Heart left ventricle (tissue), 16 donors: ENCODE data around the gene ZNF503. TPM values are rescaled to one million over a fixed set of nuclear protein-coding genes. Genes with fewer than 3 reads are reported as not detected.
A peak's percentile ranks its signal among the peaks of the same experiment; 100 is the strongest.

Source experiments
- ATAC-seq, 4 donors: fragments of 200-7000 bp; cut with Tn5 transposase; one replicate each; pipeline ENCODE4 v1.9.1; 2020 to 2022; ENCODE audit warnings: moderate library complexity in 4 of 4, mild to moderate bottlenecking in 3 of 4, moderate number of reproducible peaks in 1 of 4
- DNase-seq, 5 donors: peaks; one replicate each; pipeline ENCODE4 v3.0.0-alpha.2; 2020
- H3K27ac ChIP-seq, 12 donors: fragments of 200-600 bp; sonication (generic) in 4 of 12; one replicate each; pipeline versions ENCODE4 v1.5.0 to v1.8.0; 2016 to 2022; ENCODE audit warnings: mild to moderate bottlenecking in 2 of 12
- H3K27me3 ChIP-seq, 9 donors: fragments of 200-600 bp; sonication (generic) in 2 of 9; one replicate each; pipeline versions ENCODE4 v1.5.1 to v1.8.0; 2016 to 2022; ENCODE audit warnings: mild to moderate bottlenecking in 3 of 9
- H3K36me3 ChIP-seq, 9 donors: fragments of 200-600 bp; sonication (generic) in 2 of 9; one replicate each; pipeline versions ENCODE4 v1.5.0 to v1.8.0; 2018 to 2022; ENCODE audit warnings: mild to moderate bottlenecking in 2 of 9
- H3K4me1 ChIP-seq, 12 donors: fragments of 200-600 bp; sonication (generic) in 4 of 12; one replicate each; pipeline versions ENCODE4 v1.5.0 to v1.8.0; 2016 to 2022; ENCODE audit warnings: mild to moderate bottlenecking in 3 of 12
- H3K4me3 ChIP-seq, 12 donors: fragments of 200-600 bp; sonication (generic) in 4 of 12; one replicate each; pipeline versions ENCODE4 v1.5.0 to v1.8.0; 2017 to 2022; ENCODE audit warnings: mild to moderate bottlenecking in 9 of 12, moderate library complexity in 4 of 12
- H3K9me3 ChIP-seq, 12 donors: fragments of 200-600 bp; sonication (generic) in 4 of 12; one replicate each; pipeline versions ENCODE4 v1.5.0 to v1.8.0; 2016 to 2022; ENCODE audit warnings: mild to moderate bottlenecking in 1 of 12
- POLR2A ChIP-seq, 2 donors: fragments of 450-650 bp; IDR thresholded peaks; one replicate each; pipeline ENCODE4 v1.6.1; 2017; ENCODE audit warnings: antibody characterized with exemption in 2 of 2, mild to moderate bottlenecking in 2 of 2, moderate library complexity in 2 of 2
- WGBS, 4 donors: extraction: QIAGEN DNeasy Blood & Tissue Kit in 2 of 4; methylation state at CpG; one replicate each; pipeline versions ENCODE4 v1.1.5 to v1.1.7; 2013 to 2018; 5-methylcytosine and 5-hydroxymethylcytosine counted together
- intact Hi-C, 10 donors: fragments of 100-400 bp; cut with DNase I; formaldehyde crosslinking; loops; one replicate each; pipeline versions ENCODE4 v1.11.1 to v1.14.2; 2022
- polyA plus RNA-seq, 2 donors: library from polyadenylated mRNA; stranded (reverse); fragments of 200-250 nt; gene quantifications; one replicate each; pipeline ENCODE4 v1.2.3, GENCODE V29; 2013
- total RNA-seq, 9 donors: library from RNA; depleted of rRNA in 2 of 9; stranded (reverse); fragments of >200 nt in 2 of 9; fragmentation: NEBNext Ultra II Directional in 3 of 9; extraction: Animal tissue kit (Norgen Biotek cat#: 25700) in 3 of 9; gene quantifications; one replicate each; pipeline versions ENCODE4 v1.1.0 to v1.2.4, GENCODE V29; 2016 to 2023
- TF ChIP-seq, protein P1 (sequence below), 12 donors: fragments of 200-600 bp; sonication (generic) in 4 of 12; IDR thresholded peaks; one replicate each; pipeline versions ENCODE4 v1.5.0 to v1.8.0; 2018 to 2022; ENCODE audit warnings: antibody characterized with exemption in 12 of 12, mild to moderate bottlenecking in 5 of 12
- donor health status: ischemic (EF 13 %, LVEDD 7.1; RV severe dilation, severe dysfunction).
- donor health status: healthy with polysubstance abuse.
- donor health status: DM: no; HTN: yes; CAD: no.
- donor health status: DM: no; HTN: no; CAD: no.
- donor health status: ischemic (EF 25% LVEDD 6.9; RV normal size, moderate dysfunction).
- donor health status: ischemic (EF 25% LVEDD 5.7; RV mildly dilated, moderate dysfunction).
- donor health status: healthy.
- donor health status: DM: yes; HTN: yes; CAD: no.
- donor health status: ischemic (EF 35%, LVEDD 5.7; RV mildly dilated, moderate dysfunction).
- donor health status: nonischemic (EF 11% LVEDD 7.7; RV severe dilation, severe dysfunction).
- donor health status: DM: yes; HTN: yes; CAD: no.
- donor health status: PGD.
- donor health status: ischemic (EF 29% LVEDD 5.4; RV normal size, mild dysfunction).
- donor health status: nonischemic (EF 23%, LVEDD 6.1; RV moderate dilation, normal function).

The ZNF503 gene
- total and polyA plus RNA-seq, 11 donors = 3.4 to 8.6 (median 7.1) TPM

DNA sequence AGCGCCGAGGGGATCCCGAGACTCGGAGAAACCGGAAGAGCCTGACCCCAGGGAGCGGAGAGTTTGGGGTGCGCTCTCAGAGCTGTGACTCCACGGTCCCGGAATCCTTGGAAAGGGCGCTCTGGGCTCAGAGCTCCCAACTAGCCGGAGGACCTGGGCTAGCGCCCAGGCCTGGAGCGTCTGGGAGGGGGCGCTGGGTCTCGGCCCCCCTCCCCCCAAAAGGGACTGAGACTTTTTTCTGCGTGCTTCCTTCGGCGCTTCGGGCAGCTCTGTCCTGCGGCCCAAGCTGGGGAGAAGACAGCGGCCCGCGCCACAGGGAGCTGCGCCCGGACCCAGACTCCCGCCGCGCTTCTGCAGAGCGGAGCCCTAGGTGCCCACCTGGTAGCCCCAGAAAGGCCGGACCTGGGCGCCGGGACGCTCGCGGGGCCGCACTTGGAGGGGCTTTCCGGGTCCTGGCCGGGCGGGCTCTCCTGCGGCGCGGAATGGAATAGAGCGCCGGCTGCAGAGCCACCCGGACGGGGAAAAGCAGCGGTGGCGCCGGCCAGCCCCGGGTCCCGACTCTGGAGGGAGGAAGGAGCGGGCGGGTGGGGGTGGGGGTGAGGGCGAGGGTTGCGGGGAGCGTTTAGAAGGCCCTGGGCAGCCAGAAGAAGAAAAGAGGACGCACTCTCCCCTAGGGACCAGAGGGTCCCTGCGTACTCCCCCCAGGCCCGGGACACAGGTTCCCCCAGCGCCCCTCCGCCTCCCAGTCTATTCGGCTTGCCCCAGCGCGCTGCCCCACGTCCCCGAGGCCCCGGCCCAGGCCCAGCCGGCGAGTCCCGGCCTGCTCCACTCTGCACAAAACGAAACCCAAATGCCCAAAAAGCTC lies 4.7 kb downstream of the ZNF503 start:
- Histone ChIP-seq H3K27ac (peak overlapping the region; percentile 51 to 100 (median 82)), H3K27me3 (peaks cover 0 to 23% (median 0%) of the 10 kb centered on the region in 9 donors), H3K4me1 (peaks cover 0 to 49% (median 13%) of the 10 kb centered on the region in 12 donors), H3K4me3 (peak overlapping the region; percentile 21 to 96 (median 60)), H3K36me3 (peaks cover 0 to 19% (median 9%) of the 10 kb centered on the region in 9 donors), H3K9me3 (no peaks in the 10 kb centered on the region)
- DNase-seq (peak in 2 of 5 donors; percentile 33 to 46), ATAC-seq (peak in 2 of 4 donors; percentile 2 to 14)
- 23 to 40% (median 37%) methylated on average over 29 to 71 of the region's 71 CpGs for WGBS, 4 donors
- intact Hi-C loops = loop anchor here in 9 of 10 donors (5.0 to 10.0 kb wide), 16 partner anchors 100 to 1608 kb away; no protein-coding TSS in a partner anchor
- TF ChIP-seq POLR2A (IDR thresholded peaks at IDR 0.05) = no peak
- TF ChIP-seq, protein P1, sequence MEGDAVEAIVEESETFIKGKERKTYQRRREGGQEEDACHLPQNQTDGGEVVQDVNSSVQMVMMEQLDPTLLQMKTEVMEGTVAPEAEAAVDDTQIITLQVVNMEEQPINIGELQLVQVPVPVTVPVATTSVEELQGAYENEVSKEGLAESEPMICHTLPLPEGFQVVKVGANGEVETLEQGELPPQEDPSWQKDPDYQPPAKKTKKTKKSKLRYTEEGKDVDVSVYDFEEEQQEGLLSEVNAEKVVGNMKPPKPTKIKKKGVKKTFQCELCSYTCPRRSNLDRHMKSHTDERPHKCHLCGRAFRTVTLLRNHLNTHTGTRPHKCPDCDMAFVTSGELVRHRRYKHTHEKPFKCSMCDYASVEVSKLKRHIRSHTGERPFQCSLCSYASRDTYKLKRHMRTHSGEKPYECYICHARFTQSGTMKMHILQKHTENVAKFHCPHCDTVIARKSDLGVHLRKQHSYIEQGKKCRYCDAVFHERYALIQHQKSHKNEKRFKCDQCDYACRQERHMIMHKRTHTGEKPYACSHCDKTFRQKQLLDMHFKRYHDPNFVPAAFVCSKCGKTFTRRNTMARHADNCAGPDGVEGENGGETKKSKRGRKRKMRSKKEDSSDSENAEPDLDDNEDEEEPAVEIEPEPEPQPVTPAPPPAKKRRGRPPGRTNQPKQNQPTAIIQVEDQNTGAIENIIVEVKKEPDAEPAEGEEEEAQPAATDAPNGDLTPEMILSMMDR (IDR thresholded peaks at IDR 0.05) = no peak

DNA sequence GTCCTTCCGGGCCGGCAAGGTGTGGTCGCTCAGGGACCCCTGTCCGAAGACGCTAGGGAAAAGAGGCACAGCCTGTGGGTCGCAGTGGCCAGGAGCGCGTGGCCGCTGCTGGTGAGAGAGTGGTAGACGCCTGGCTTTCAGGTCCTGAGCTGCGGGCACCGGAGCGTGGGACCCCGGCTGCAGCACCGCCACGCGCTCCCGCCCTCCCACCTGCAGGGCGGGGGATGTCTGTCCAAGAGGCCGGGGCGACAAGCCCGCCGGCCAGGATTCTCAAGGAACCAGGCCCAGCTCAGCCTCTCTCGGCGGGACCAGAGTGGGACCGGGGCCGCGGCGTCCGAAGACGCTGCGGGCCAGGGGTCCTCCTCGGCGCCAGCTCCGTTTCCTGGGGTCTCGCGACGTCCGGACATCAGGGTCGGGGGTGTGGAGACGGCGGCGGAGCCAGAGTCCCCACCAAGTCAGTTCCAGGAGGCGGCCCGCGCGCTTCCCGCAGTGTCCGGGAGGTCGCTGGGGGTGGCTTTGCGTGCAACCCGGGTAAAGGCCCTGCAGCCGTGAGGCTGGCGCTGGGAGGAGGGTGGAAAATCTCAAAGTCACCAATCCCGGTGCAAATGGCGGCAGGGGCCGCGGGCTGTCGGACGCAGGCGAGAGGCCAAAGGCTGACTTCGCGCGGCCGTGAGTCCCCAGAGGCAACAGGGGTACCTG lies 5.5 kb downstream of the ZNF503 start:
- Histone ChIP-seq H3K9me3 (no peaks in the 10 kb centered on the region), H3K27me3 (peaks cover 0 to 23% (median 0%) of the 10 kb centered on the region in 9 donors), H3K4me1 (peaks cover 0 to 47% (median 13%) of the 10 kb centered on the region in 12 donors), H3K27ac (peak overlapping the region; percentile 51 to 100 (median 82)), H3K4me3 (peak overlapping the region; percentile 21 to 96 (median 60)), H3K36me3 (peaks cover 0 to 19% (median 9%) of the 10 kb centered on the region in 9 donors)
- WGBS, 4 donors = 24 to 63% (median 34%) methylated on average over 32 to 65 of the region's 65 CpGs
- intact Hi-C loops = loop anchor here (2.0 to 10.0 kb wide), 17 partner anchors 99 to 1609 kb away; no protein-coding TSS in a partner anchor
- ATAC-seq (peak in 2 of 4 donors; percentile 2 to 13), DNase-seq (peak in 4 of 5 donors; percentile 14 to 61 (median 38))
- TF ChIP-seq, protein P1 (IDR thresholded peaks at IDR 0.05) = no peak
- TF ChIP-seq POLR2A (IDR thresholded peaks at IDR 0.05) = no peak

DNA sequence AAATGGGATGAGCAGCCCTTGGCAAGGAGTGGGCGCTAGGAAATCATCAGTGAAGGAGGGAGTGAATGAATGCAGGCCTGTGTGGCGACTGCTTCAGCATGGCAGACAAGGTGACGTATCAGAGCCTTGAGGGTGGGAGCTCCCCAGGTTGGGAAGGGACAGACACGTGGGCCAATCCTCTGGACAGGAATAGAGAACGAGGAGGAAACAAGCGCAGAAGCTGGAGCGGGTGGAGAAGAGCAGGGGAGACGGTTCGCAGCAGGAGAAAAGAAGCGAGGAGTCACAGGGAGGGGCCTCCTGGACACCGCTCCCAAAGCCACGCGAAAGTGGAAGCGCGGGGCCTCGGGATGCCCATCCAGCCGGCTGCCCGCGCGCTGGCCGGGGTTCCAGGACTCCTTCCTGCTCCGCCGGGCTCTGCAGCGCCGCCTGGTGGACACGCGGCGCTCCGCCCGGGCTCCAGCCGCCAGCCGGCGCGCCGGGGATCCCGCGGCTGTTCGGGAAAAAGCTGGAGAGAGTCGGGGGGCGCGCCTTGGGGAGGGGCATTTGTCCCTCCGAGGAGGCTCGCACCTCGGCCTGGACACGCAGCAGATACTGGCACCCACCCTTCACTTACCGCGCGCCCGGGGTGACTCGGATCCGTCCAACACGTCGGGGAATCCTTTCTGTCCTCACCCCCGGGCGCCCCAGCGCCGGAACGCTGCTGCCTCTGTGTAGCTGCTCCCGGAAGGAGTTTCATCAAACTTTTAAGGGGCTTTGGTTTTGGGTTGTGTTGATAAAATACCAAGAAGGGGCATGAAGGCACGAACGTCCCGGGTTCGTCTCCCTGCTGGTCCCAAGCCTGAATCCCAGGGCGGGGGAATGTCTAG lies 6.3 kb downstream of the ZNF503 start:
- peaks cover 0 to 42% (median 13%) of the 10 kb centered on the region in 12 donors for H3K4me1 ChIP-seq
- WGBS, 4 donors = 14 to 37% (median 21%) methylated on average over 39 to 64 of the region's 64 CpGs
- intact Hi-C loops = loop anchor here (2.0 to 10.0 kb wide), 17 partner anchors 98 to 1610 kb away; no protein-coding TSS in a partner anchor

More for the DNA sequence above, 6.3 kb downstream of the ZNF503 start:
- Histone ChIP-seq H3K4me3 (peak overlapping the region; percentile 21 to 96 (median 60)), H3K36me3 (peaks cover 0 to 19% (median 9%) of the 10 kb centered on the region in 9 donors), H3K27ac (peak overlapping the region in 11 of 12 donors; percentile 2 to 100 (median 81)), H3K27me3 (peaks cover 0 to 23% (median 0%) of the 10 kb centered on the region in 9 donors), H3K9me3 (no peaks in the 10 kb centered on the region)
- no peak for TF ChIP-seq POLR2A (IDR thresholded peaks at IDR 0.05)
- TF ChIP-seq, protein P1 (IDR thresholded peaks at IDR 0.05) = peak; percentile 84 to 98 (median 92)
- DNase-seq = peak; percentile 40 to 82 (median 56)
- peak in 3 of 4 donors; percentile 38 to 49 (median 40) for ATAC-seq
